Frontal cortex (tissue), 4 donors: ENCODE measurements around the gene PLD5. TPM values are rescaled to one million over a fixed set of nuclear protein-coding genes. Genes with fewer than 3 reads are reported as not detected.
"Not testable (repeated sequence)": the region's sequence is repeated elsewhere in the genome, so short reads cannot be mapped to it uniquely, and the experiment has no call there.

Source experiments
- DNase-seq, 2 donors: peaks; one replicate each; pipeline ENCODE4 v3.0.0; 2012; ENCODE audit warnings: low spot score in 2 of 2
- FAIRE-seq: peaks from 2 replicates; lab custom pipeline; 2012; peaks lifted over from hg19 to GRCh38; lab: Jason Lieb, UNC
- total RNA-seq: library from RNA; depleted of rRNA; stranded (reverse); fragments of >200 nt; gene quantifications from one replicate; pipeline ENCODE4 v1.2.3, GENCODE V29; 2014
- donor health status: control.
- donor health status: control.
- donor health status: control.

The PLD5 gene
- total RNA-seq, 1 donor from 2014 or later, result 2.0 TPM

DNA sequence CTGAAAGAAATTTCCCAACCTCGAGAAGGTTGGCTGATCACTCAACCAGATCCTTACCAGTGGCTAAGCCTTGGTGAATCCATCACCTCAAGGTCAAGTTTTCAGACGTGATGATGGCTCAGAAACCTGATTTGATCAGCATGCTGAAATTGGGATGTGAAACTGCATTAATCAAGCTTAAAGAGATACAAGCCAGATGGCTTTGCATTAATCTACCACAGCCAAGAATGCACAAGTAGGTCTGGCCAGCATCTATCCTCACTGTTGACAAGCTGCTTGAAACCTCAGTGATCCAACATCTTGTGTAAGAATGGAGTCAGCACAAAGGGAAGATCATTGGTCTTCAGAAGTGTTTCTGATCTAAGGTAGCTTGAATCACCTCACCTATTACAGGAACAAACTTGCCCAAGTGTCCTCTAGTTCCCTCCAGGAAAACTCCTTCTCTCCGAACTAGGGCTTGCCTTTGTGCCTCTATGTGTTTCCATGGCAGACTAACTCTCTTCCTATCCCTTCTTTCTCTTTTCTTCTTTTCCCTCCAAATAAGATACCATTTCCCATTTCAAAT lies 210.3 kb downstream of the PLD5 start:
- not testable (repeated sequence) for FAIRE-seq, DNase-seq

DNA sequence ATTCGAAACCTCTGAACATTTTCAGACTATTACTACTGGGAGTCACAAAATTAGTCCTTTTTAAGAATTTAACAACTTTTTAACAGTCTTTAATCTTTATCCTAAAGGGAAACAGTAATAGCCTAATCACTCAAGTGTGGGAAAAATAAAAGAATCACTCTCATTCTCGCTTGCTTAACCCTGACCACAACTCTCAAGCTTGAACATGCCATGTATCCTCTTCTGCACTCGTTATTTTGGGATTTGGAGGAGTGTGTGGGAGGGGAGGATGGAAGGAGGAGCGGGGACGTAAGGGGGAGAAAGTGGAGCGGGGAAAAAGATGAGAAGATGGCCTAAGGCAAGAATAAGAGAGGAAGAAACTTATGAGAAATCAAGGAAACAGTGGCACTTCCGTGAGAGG lies 215.8 kb downstream of the PLD5 start:
- not testable (repeated sequence) for DNase-seq, FAIRE-seq

DNA sequence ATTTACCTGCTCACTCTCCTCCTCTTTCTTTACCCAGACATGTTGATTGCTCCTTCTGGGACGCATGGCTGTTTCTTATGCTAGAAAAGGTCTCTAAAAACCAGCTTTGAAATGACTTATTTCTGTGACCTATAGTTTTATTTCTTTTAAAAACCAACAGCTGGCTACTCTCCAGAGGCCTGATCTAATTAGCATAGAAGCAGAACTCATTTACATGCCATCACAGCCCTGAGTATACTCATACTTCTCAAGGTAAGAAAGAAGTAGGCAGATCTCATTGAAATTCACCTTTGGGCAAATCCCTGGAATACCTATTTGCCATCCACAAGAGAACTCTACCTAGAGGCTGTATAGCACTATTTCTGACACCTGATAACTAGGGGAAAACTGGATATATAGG lies 230.7 kb downstream of the PLD5 start:
- DNase-seq, FAIRE-seq: not testable (repeated sequence)

DNA sequence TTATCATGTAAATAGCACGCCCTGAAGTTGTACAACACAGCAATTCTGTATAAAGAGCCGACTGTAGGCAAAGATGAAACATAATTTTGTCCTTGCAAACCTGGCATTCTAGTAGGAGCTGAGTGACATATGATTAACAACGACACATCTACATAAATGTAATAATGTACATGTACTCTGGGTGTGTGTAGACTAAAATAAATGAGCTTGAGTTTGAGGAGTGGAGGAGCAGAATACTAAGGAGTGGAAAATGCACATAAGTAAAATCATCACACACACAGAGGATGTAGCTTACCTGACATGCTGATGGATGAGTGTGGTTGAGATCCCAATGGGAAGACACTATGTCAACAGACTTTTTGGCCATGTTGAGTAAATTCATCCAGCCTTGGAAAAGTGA lies 236.4 kb downstream of the PLD5 start:
- FAIRE-seq, DNase-seq: not testable (repeated sequence)

DNA sequence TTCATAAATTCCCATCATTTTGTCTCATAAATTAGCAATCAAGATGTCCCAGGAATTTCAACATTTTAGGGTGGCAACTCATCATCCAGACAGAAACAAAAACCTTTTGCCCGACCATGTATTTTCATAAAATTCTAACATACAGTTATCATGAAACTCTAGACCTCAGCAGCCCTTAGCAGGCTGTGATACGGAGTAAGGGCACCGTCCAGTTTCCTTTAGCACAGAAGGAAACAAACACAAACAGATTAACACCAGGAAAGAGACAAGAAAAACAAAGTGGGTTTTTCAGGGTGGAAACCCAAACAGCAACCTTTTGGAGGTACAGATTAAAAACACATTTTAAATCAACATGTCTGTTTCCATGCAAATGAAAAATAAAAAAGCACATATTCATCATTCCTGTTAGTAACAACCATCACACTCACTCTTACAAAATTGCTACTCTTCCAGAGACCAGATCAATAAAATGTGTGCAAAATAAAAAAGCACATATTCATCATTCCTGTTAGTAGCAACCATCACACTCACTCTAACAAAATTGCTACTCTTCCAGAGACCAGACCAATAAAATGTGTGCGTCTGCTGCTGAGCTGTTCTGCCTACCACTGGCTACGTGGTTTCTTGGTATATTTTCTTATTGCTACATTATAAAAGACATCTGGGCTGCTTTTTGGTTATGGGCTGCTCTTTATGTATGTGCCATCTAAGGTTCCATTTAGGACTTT lies 241.6 kb downstream of the PLD5 start:
- DNase-seq, FAIRE-seq: not testable (repeated sequence)

DNA sequence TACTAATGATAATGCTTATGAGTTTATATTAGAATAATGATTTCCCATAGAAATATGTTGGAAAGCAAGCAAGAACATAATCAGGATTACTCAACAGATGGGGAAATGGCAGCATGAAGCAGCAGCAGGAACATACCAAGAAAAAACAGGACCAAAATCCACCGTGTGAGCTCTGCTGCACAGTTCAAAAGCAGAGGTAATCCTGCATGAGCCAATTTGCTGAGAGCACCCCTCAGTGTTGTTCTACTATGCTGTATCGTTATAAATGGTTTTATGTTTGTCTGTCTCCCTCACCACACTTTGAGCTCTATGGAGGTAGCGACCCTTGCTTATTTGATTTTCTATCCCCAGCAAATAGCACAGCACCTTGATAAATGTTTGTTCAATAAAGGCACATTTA lies 246.1 kb downstream of the PLD5 start:
- FAIRE-seq, DNase-seq: not testable (repeated sequence)

DNA sequence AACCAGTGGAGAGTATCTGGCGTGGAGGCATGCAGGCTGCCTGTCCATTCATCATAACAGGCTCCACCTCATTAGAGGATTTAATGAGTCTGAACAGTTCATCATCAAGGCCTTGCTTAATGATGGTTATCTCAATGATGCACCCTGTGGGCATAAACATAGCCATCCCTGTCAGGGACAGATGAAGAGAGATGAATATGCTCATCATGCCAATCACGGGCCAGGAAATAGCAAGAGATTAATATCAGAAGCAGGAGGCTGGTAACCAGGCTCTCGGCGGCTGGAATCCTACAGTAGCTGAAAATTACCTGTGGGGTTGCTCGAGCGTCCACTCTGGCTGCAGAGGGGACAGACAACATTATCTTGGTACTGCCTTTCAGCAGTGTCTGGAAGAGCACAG lies 247.7 kb downstream of the PLD5 start:
- not testable (repeated sequence) for DNase-seq, FAIRE-seq

DNA sequence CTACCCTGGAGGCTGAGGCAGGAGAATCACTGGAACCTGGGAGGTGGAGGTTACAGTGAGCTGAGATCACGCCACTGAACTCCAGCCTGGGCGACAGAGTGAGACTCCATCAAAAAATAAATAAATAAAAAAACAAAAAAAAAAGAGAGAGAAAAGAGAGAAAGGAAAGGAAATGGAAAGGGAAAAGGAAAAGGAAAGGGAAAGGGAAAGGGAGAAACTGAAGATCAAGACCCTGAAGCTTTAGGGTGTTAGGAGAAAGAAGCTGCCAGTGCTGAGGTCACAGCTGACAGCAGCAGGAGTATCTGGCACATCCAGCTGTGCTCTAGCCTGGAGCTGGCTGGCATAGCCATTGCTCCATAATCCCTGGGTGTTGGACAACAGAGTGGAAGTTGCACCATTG lies 257.5 kb downstream of the PLD5 start:
- not testable (repeated sequence) for FAIRE-seq

DNA sequence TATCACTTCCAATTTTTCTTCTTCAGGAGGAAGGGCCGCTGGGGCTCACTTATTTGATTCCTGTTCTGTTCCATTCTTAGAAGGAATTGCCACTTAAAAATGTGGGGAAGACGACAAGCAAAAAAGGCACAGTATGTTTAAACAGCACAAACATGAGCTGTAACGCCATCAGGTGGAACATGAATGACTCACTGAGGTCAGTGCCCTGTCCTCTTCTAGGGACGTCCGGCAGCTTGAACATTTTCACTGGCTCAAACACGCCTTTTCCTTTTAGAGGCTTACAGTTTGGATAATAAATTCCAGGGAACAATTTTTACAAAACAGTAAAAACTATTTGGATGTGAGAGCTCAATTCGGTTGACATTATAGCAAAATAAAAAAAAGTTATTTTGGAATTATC lies 260.1 kb downstream of the PLD5 start:
- not testable (repeated sequence) for FAIRE-seq, DNase-seq

More for the DNA sequence above, 257.5 kb downstream of the PLD5 start:
- not testable (repeated sequence) for DNase-seq

DNA sequence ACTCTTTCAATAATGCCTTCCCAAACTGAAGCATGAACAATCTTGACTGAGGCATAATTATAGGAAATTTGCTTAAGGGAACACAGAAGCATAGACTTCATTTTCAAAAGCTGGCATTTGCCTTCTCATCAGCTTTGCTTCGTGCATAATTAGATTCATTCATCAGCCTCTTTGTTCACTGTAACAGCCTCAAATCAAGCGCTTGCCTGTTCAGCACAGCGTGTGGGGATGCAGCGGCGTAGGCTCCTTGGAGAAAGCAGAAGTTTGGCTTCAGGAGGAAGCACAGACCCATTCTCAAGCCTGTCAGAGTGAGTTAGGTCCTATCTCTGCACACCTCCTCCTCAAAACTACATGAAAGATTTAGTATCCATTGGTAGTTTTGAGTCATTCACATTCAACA lies 279.2 kb downstream of the PLD5 start:
- DNase-seq (no peak), FAIRE-seq (no peak)

DNA sequence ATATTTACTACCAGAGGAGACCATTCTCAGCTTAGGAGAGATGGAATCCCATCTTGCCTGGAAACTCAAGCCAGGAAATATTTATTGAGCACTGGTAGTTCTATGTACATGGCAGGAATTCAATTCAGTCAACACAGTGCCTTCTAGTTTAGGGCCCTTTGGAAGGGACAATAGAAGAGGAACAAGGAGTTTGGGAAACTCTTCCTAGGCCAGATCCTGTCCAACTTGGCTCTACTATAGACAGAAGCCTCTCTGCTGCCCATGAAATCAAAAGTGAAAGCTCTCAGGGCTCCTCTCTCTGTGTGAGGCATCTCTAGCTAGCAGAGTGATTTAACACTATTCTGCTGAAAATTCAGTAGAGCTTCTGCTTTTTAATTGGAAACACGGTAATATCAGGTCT lies 281.0 kb downstream of the PLD5 start:
- FAIRE-seq, result no peak
- DNase-seq, result no peak

DNA sequence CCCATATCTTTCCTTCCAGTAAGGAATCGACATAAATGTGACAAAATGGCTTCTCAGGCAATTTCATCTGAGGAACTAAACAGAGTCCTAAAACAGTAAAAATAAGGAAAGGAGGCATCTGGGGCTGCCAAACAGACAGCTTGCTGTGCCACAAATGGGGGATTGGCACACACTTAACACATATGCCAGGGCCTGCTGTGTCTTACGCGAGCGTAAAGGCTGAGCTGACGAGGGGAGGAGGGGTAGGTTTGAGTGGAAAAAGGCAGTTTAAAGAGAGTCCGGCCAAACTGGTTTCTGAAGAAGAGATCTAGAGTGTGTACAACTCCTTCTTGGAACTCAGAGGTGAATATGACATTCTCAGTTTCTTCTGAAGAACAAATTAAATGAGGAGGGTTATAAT lies 281.5 kb downstream of the PLD5 start:
- FAIRE-seq, result no peak
- DNase-seq, result no peak

DNA sequence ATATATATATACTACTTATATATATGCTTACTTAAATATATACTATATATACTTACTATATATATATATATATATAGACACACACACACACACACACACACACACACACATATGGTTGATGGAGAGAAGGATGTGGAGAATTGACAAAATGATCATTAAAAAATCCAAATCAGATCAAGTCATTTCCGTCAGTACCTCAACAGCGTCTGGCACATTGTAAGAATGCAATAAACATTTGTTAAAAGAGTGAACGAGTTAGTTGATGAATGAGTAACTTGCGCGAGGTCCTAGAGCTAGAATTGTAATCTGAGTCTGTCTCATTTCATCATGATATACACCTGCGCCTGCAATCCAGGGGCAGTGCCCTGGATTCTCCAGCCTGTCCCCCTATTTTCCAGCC lies 282.6 kb downstream of the PLD5 start:
- no peak for FAIRE-seq

DNA sequence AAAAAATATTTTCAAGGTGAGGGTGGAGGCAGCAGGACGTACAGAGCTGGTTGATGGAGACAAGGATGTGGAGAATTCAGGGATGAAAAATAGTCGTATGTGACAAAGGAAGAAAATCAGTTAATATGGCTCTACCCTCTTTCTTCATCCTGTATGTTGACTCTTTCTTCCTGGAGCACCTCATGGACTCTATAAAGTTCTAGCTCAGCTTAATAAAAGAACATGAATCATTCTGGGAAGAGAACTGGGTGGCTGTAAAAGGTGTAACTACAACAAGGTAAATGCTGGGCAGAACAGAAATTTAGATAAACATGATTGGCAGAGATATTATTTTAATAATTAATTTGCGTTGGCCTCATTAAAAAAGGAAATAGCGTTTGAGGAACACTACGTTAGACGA lies 283.8 kb downstream of the PLD5 start:
- FAIRE-seq, result no peak
- DNase-seq, result no peak

More for the DNA sequence above, 282.6 kb downstream of the PLD5 start:
- no peak for DNase-seq

DNA sequence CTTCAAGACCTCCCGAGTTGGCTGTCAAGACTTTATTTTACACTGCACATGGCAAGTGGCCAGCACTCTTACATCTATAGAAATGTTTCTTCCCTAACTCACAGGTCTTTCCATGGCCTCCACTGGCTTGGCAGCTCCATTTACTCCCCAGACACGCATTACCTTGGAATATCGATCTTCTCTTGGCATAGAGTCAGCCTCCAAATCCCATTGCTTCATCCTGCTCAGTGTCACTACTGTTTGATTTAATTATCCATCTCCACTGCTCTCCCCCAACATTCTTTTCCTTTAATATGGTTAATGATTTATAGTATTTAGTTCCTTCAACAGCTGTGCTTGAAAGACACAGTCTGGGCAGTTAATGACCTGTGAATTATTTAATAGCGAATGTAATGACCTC lies 284.4 kb downstream of the PLD5 start:
- DNase-seq (no peak), FAIRE-seq (no peak)

DNA sequence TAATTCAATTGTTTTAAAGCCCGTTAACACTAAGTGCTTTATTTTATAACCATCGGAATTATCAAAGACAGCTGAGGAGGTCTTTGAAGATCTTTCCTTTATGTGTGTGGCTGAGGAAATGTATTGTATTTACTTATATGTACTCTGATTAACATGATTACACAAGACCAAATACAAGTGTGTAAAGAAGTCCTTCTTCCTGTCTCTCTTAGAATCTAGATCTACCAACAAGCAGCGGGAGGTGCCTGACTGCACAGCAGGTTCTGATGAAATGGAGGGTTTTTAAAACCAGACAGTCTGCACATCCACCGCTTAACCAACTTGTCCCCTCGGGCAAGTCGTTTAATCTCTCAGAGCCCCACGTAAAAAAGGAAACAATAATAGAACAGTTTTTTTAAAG lies 285.1 kb downstream of the PLD5 start:
- DNase-seq (no peak), FAIRE-seq (no peak)

DNA sequence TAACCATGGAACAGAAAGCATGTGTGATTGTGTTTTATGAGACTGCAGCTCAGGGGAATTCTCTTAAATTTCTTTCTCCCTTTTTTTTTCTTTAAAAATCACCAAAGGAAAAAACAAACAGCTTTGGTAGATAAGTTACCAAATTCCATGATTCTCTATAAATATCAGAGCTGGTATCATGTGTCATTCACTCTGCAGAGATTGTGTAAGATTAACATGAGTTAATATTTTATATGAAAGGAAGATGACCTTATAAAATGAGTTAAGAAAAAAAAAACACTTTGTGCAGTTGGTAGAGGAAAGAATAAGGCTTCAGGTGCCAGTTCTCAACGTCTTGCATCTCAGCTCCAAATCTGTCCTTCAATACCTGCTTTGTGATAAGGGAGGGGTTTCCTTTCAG lies 287.4 kb downstream of the PLD5 start:
- FAIRE-seq, result no peak

DNA sequence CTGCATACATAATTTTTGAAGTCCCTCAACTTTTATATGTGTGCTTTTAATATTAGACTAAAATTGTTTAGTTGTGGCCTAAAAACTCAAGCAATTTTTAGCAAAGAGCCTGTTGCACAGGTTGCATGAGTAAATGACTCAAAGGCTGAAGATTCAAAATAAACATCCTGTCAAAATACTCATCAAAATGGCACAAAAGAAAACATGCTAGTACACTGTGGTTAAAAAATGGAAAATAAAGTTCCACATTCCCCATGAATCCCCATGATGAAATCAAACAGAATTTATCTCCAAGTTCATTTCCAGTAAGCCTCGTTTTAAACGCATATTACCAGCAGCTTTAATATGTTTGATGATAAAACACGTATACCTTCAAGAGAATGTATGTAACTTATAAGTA lies 295.5 kb downstream of the PLD5 start:
- no peak for FAIRE-seq

More for the DNA sequence above, 287.4 kb downstream of the PLD5 start:
- no peak for DNase-seq

DNA sequence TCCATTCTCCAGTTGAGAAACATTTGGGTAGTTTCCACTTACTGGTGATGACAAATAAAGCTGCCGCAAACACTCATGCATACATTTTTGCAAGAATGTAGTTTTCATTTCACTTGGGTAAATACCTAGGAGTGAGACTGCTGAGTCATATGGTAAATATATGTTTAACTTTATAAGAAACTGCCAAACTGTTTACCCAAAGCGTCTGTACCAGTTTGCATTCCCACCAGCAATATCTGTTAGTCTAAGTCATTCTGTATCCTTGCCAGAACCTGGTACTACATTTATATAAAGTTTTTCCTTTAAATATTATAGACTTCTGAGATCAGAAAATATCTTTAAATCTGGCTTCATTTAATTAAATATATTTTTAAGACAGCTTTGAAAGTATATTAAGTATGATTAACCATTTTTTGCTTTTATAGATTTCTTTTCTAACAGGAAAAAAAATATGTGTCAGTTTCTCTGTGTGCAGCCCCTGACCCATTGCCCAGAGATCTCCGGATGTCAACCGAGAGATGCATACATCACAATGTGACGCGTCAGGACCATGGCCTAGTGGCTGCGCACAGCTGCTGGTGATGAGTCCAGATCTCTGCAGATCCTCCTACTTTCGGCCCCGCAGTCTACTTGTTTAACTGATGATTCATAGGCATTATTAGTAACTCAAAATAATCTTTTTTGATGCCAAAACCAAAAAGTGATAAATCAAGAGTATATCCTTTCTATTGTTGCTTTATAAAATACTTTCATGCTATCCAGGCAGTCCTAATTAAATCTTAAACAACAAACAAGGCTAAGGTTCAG lies 298.5 kb downstream of the PLD5 start:
- no peak for FAIRE-seq

More for the DNA sequence above, 295.5 kb downstream of the PLD5 start:
- DNase-seq, result no peak

DNA sequence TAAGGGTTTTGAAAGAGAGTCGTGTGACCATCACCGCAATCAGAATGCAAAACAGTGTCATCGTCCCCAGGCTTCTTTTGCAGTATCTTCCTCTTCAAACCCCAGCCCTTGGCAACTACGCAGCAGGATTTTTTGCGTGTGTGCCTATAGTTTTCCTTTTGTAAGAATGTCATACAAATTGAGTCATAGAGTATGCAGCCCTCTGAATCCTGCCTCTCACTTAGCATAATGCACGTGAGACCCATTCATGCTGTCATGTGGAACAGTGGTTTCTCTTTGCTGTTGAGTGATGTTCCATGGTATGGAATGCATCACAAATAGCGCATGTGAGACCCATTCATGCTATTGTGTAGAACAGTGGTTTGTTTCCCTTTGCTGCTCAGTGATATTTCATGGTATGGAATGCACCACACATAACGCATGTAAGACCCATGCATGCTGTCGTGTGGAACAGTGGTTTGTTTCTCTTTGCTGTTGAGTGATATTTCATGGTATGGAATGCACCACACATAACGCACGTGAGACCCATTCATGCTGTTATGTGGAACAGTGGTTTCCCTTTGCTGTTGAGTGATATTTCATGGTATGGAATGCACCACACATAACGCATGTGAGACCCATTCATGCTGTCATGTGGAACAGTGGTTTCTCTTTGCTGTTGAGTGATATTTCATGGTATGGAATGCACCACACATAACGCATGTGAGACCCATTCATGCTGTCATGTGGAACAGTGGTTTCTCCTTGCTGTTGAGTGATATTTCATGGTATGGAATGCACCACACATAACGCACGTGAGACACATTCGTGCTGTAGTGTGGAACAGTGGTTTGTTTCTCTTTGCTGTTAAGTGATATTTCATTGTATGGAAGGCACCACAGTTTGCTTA lies 299.4 kb downstream of the PLD5 start:
- not testable (repeated sequence) for DNase-seq, FAIRE-seq

More for the DNA sequence above, 298.5 kb downstream of the PLD5 start:
- DNase-seq, result no peak
